Small intestine (tissue), 16 donors: Measurements from ENCODE around the gene HOXA10. TPM values are rescaled to one million over a fixed set of nuclear protein-coding genes. Genes with fewer than 3 reads are reported as not detected.

Source experiments
- DNase-seq, 2 donors: peaks; one replicate each; pipeline versions ENCODE4 v3.0.0 to v3.0.0-alpha.2; 2013
- FAIRE-seq: peaks from 2 replicates; lab custom pipeline; 2012; peaks lifted over from hg19 to GRCh38; lab: Jason Lieb, UNC
- H3K27ac ChIP-seq, 3 donors: one replicate each; pipeline ENCODE4 v1.5.1; 2013; ENCODE audit warnings: low read length in 2 of 3, mild to moderate bottlenecking in 2 of 3, control low read depth in 1 of 3, inconsistent platforms in 1 of 3, low read depth in 1 of 3, moderate library complexity in 1 of 3
- H3K27me3 ChIP-seq, 3 donors: one replicate each; pipeline ENCODE4 v1.6.1; 2013; ENCODE audit warnings: low read length in 3 of 3, inconsistent platforms in 1 of 3; ENCODE audit not compliant: control insufficient read depth in 3 of 3, insufficient read depth in 3 of 3
- H3K36me3 ChIP-seq, 3 donors: one replicate each; pipeline ENCODE4 v1.6.1; 2013; ENCODE audit warnings: low read length in 3 of 3, inconsistent platforms in 1 of 3, low read depth in 1 of 3, mild to moderate bottlenecking in 1 of 3, moderate library complexity in 1 of 3; ENCODE audit not compliant: control insufficient read depth in 3 of 3, insufficient read depth in 2 of 3
- H3K4me1 ChIP-seq, 3 donors: one replicate each; pipeline ENCODE4 v1.6.1; 2013; ENCODE audit warnings: low read length in 2 of 3, inconsistent platforms in 1 of 3, low read depth in 1 of 3, mild to moderate bottlenecking in 1 of 3, moderate library complexity in 1 of 3; ENCODE audit not compliant: control insufficient read depth in 3 of 3, insufficient read depth in 2 of 3
- H3K4me3 ChIP-seq, 3 donors: one replicate each; pipeline ENCODE4 v1.5.1; 2013; ENCODE audit warnings: low read length in 3 of 3, control low read depth in 1 of 3, inconsistent platforms in 1 of 3, low read depth in 1 of 3, mild to moderate bottlenecking in 1 of 3, moderate library complexity in 1 of 3
- H3K9me3 ChIP-seq, 2 donors: one replicate each; pipeline ENCODE4 v1.6.1; 2013; ENCODE audit warnings: low read depth in 1 of 2, low read length in 1 of 2; ENCODE audit not compliant: control insufficient read depth in 2 of 2, insufficient read depth in 1 of 2
- WGBS, 3 donors: extraction: QIAGEN DNeasy Blood & Tissue Kit; methylation state at CpG; one replicate each; pipeline ENCODE4 v1.1.7; 2013; 5-methylcytosine and 5-hydroxymethylcytosine counted together
- long read RNA-seq, 10 donors: transcript quantifications; one replicate each; lab custom pipeline, GENCODE V29; 2026
- polyA plus RNA-seq, 4 donors: library from polyadenylated mRNA; stranded (reverse) in 3 of 4; unstranded in 1 of 4; fragments of 200-250 nt in 3 of 4; fragments of 120-200 nt in 1 of 4; gene quantifications; one replicate each; pipeline versions ENCODE4 v1.2.1 to v1.2.3, GENCODE V29; 2013
- donor health status: healthy with polysubstance abuse.
- donor health status: control.
- donor health status: control.
- donor health status: Bipolar disorder and iron deficiency.
- donor health status: healthy.

HOXA10 gene
- 10 to 100 TPM in 1 of 4 donors, under 1 TPM in 1, not detected in 2; 0.06 to 19.8 TPM for polyA plus RNA-seq
- long read RNA-seq, donor 1, partial matches to known transcripts = 0 of 2 reads
- long read RNA-seq, donor 1, other reads (novel, unspliced or antisense) = 0 of 2 reads
- long read RNA-seq, donor 2 = 0 reads
- long read RNA-seq, donor 3 = 0 reads
- long read RNA-seq, donor 4, partial matches to known transcripts = 0 of 1 reads
- long read RNA-seq, donor 4, other reads (novel, unspliced or antisense) = 0 of 1 reads
- long read RNA-seq, donor 5, partial matches to known transcripts = 0 of 3 reads
- long read RNA-seq, donor 5, other reads (novel, unspliced or antisense) = 0 of 3 reads
- long read RNA-seq, donor 6 = 0 reads
- long read RNA-seq, donor 7 = 0 reads
- long read RNA-seq, donor 8 = 0 reads
- long read RNA-seq, donor 9 = 0 reads
- long read RNA-seq, donor 10, transcript HOXA10-201 (2 exons, 2,541 nt) = minor isoform, 5 of 25 reads
- long read RNA-seq, donor 10, transcript HOXA10-202 (2 exons, 1,570 nt) = major isoform, 19 of 25 reads
- long read RNA-seq, donor 10, partial matches to known transcripts = 0 of 25 reads
- long read RNA-seq, donor 10, other reads (novel, unspliced or antisense) = 0 of 25 reads

GRCh38 chr7:27173956-27174873, at the start of gene HOXA10:
Gene HOXA10 (minus strand): TSS chr7:27174320. CDS start chr7:27174306, 14 bp downstream.
- H3K9me3 ChIP-seq = peaks cover 0 to 5% of the 10 kb centered on the region in 2 donors
- 7 to 14% (median 10%) methylated on average over 74 to 82 of the region's 82 CpGs for WGBS, 3 donors
- peaks cover 0 to 3% (median 0%) of the 10 kb centered on the region in 3 donors for H3K36me3 ChIP-seq
- FAIRE-seq = no peak
- H3K4me3 ChIP-seq = peak within 1 kb of the TSS; percentile 47 to 73 (median 47)
- peaks cover 0 to 7% (median 0%) of the 10 kb centered on the region in 3 donors for H3K4me1 ChIP-seq
- peaks cover 15 to 93% (median 76%) of the 10 kb centered on the region in 3 donors for H3K27me3 ChIP-seq
- no peak for DNase-seq
- peak within 1 kb of the TSS in 1 of 3 donors; percentile 39 for H3K27ac ChIP-seq

GRCh38 chr7:27221201-27221797, 47.2 kb upstream of the HOXA10 start:
- no peaks in the 10 kb centered on the region for H3K9me3 ChIP-seq
- H3K36me3 ChIP-seq = no peaks in the 10 kb centered on the region
- 81 to 88% (median 81%) methylated on average over 3 of the region's 3 CpGs for WGBS, 3 donors
- H3K4me3 ChIP-seq = no peak overlapping the region
- FAIRE-seq (no peak), DNase-seq (no peak)
- H3K27ac ChIP-seq = no peak overlapping the region
- peaks cover 6 to 76% (median 39%) of the 10 kb centered on the region in 3 donors for H3K27me3 ChIP-seq
- H3K4me1 ChIP-seq = no peaks in the 10 kb centered on the region

- Histone ChIP-seq H3K27me3 (peaks cover under 1 to 74% (median 35%) of the 10 kb centered on the region in 3 donors), H3K4me3 (no peak overlapping the region)
- no peak for FAIRE-seq
Observed at GRCh38 chr7:27220440-27220955, 46.4 kb upstream of the HOXA10 start.

GRCh38 chr7:27219821-27220220, 45.7 kb upstream of the HOXA10 start:
- peaks cover 0 to 74% (median 31%) of the 10 kb centered on the region in 3 donors for H3K27me3 ChIP-seq
- H3K4me1 ChIP-seq = no peaks in the 10 kb centered on the region
- H3K9me3 ChIP-seq = no peaks in the 10 kb centered on the region
- H3K27ac ChIP-seq = no peak overlapping the region
- no peak overlapping the region for H3K4me3 ChIP-seq
- no peaks in the 10 kb centered on the region for H3K36me3 ChIP-seq
- 41 to 60% (median 58%) methylated on average over 4 of the region's 4 CpGs for WGBS, 3 donors
- FAIRE-seq = no peak
- no peak for DNase-seq

More at GRCh38 chr7:27220440-27220955, 46.4 kb upstream of the HOXA10 start:
- H3K9me3 ChIP-seq = no peaks in the 10 kb centered on the region
- H3K4me1 ChIP-seq = no peaks in the 10 kb centered on the region
- no peak overlapping the region for H3K27ac ChIP-seq
- WGBS, 3 donors = 7 to 12% (median 10%) methylated on average over 31 to 45 of the region's 45 CpGs
- no peaks in the 10 kb centered on the region for H3K36me3 ChIP-seq
- no peak for DNase-seq

- Histone ChIP-seq H3K9me3 (no peaks in the 10 kb centered on the region), H3K27ac (no peak overlapping the region), H3K4me3 (no peak overlapping the region), H3K36me3 (no peaks in the 10 kb centered on the region), H3K27me3 (peaks cover 5 to 83% (median 47%) of the 10 kb centered on the region in 3 donors), H3K4me1 (peaks cover 0 to 3% (median 1%) of the 10 kb centered on the region in 3 donors)
- no peak for FAIRE-seq
- DNase-seq = no peak
Observed at GRCh38 chr7:27217951-27218350, 43.8 kb upstream of the HOXA10 start.

GRCh38 chr7:27215356-27215755, 41.2 kb upstream of the HOXA10 start:
- FAIRE-seq = no peak
- Histone ChIP-seq H3K4me1 (peaks cover 0 to 16% (median 3%) of the 10 kb centered on the region in 3 donors), H3K4me3 (no peak overlapping the region), H3K9me3 (no peaks in the 10 kb centered on the region), H3K27ac (no peak overlapping the region), H3K36me3 (no peaks in the 10 kb centered on the region), H3K27me3 (peaks cover 5 to 87% (median 50%) of the 10 kb centered on the region in 3 donors)
- DNase-seq = no peak
- 86 to 91% (median 88%) methylated on average over 2 of the region's 2 CpGs for WGBS, 3 donors

- whole genome bisulfite sequencing, 3 donors = 64 to 70% (median 66%) methylated on average over 8 of the region's 8 CpGs
- Histone ChIP-seq H3K4me1 (peaks cover 0 to 24% (median 3%) of the 10 kb centered on the region in 3 donors), H3K4me3 (no peak overlapping the region), H3K9me3 (no peaks in the 10 kb centered on the region), H3K27me3 (peaks cover 5 to 87% (median 48%) of the 10 kb centered on the region in 3 donors), H3K36me3 (no peaks in the 10 kb centered on the region), H3K27ac (no peak overlapping the region)
- DNase-seq (no peak), FAIRE-seq (no peak)
Observed at GRCh38 chr7:27214239-27214950, 40.3 kb upstream of the HOXA10 start.
